ENCODE results near the gene KLB.

KLB gene

GRCh38 chr4:39464886-39465501 lies 58.3 kb downstream of the KLB start:
- no peak for DNase-seq (ENCODE audit: low read depth in 2 of 2)

DNA sequence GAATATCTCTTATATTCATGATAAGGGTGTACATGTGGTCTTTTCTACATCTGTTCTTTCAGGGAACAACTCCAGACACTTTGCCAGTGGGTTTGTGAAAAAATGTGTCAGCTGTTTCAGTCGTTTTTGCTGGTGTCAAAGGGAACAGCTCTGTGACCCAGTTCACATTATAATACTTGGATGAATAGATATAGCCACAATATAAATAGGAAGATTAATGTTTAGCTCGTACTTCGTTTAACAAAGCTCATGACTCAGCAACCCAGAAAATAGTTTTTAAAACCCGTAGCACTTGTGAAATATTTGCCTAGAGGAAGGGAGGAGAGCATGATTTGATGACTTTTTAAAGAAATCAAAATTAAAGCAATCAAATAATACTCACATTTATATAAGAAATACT lies 60.0 kb downstream of the KLB start:
- DNase-seq (ENCODE audit: low read depth in 2 of 2): no peak

DNA sequence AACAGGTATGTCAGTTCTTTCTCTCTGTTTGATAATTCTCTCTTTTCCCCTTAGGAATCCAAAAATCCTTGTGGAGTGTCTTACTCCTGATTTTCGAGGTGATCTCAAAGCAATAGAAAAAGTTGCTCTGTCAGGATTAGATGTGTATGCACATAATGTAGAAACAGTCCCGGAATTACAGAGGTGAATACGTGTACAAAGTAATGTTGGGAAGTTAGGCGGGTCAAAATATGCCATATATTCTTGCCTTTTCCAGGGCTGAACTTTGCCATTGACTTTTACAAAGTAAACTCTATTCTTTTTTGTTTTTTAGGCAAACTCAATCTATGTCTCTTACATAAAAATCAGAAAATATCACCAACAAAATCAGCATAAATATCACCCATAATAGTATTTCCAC lies 60.7 kb downstream of the KLB start:
- DNase-seq (ENCODE audit: low read depth in 2 of 2): no peak

DNA sequence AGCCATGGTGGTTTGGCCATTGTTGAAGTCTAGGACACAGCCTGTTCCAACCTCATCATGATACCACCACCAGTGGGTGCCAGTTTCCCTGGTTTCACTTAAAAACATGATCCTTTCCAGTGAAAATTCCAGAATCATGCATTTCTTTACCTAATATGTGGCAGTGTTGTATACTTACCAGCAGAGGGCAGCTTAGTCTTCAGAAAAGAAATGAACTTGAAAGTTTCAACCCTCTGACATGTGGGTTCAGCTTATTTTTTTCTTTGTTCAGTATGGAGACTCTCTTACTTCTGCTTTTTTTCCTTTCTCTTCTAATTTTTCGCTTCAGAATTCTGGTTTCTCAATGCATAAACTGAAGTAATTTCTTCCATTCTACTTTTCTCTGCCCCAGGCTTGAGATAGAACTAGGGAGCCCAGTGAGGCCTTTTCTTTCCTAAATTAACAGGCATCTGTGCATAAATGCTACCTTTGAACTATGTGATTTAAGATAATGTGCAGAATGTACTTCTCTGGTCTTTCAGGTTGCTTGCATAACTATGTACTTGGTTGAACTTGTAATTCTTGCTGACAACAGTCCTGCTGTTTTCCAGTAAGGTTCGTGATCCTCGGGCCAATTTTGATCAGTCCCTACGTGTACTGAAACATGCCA lies 62.8 kb downstream of the KLB start:
- DNase-seq (ENCODE audit: low read depth in 2 of 2): no peak

DNA sequence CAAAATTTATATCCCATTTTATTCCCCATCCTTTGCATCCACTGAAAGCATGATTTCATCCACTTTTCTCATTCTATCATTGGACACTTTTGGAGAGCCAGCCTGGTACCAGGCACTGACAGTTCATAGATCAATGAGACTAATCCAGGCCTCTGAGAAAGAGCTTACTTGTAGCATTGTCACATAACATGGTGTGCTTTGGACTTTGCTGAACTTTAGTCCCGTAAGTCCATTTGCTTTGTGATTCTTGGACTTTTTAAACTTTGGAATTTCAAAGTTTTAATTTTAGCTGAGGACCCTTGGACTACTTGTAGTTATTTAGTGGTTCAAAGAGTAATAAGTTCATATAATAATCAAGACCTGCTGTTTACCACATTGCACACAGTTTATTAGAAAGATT lies 63.7 kb downstream of the KLB start:
- no peak for DNase-seq (ENCODE audit: low read depth in 2 of 2)

GRCh38 chr4:39472396-39472795 lies 65.7 kb downstream of the KLB start:
- no peak for DNase-seq (ENCODE audit: low read depth in 2 of 2)

DNA sequence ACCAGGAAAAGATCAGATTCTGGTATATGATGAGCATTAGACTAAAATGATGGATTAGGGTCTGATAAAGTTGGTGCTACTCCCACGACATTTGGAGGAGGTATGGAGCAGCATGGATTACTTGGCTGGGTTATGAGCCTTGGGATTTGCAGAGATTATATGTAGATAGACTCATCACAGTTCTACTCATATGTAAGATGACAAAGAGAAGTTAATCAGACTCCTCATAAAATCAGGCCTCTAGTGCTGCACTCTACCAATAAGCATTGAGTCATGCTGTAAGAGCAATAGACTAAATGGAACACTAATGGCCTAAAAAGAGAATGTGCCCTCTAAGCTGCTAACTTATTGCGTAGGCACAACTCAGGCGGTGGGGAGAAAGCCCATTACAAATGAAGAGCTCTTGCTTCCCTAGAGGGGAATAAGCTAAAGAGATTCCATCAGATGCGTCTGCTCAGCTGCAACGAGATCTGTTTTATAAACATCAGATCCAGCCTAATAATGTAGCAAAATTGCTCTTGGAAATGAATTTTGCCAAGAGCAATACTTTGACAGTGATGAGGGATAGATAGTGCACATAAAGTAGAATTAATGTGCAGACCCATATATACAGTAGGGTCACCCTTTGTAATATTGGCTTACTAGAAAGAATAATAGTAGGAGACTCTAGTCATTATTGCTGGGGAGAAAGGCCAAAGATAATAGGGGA lies 69.6 kb downstream of the KLB start:
- no peak for DNase-seq (ENCODE audit: low read depth in 2 of 2)

- no peak for DNase-seq (ENCODE audit: low read depth in 2 of 2)
Measured at GRCh38 chr4:39480251-39480650, 73.5 kb downstream of the KLB start.

DNA sequence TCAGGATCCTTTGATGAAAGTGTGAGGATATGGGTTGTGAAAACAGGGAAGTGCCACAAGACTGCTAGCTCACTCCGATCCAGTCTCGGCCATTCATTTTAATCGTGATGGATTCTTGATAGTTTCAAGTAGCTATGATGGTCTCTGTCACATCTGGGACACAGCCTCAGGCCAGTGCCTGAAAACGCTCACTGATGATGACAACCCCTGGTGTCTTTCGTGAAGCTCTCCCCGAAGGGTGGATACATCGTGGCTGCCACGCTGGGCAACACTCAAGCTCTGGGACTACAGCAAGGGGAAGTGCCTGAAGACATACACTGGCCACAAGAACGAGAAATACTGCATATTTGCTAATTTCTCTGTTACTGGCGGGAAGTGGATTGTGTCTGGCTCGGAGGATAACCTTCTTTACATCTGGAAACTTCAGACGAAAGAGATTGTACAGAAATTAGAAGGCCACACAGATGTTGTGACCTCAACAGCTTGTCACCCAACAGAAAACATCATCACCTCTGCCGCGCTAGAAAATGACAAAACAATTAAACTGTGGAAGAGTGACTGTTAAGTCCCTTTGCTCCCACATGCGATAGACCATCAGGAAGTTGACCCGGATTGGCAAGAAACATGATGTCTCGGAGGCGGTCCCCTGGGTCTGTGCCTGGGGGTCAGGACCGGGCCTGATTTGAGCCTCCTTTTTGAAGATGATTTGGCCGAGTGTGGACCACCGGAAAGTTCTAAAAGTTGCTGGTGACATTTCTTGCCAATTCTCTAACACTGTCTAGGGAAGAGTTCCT lies 74.4 kb downstream of the KLB start:
- DNase-seq (ENCODE audit: low read depth in 2 of 2): no peak

GRCh38 chr4:39484582-39485272 lies 78.0 kb downstream of the KLB start:
- no peak for DNase-seq (ENCODE audit: low read depth in 2 of 2)

DNA sequence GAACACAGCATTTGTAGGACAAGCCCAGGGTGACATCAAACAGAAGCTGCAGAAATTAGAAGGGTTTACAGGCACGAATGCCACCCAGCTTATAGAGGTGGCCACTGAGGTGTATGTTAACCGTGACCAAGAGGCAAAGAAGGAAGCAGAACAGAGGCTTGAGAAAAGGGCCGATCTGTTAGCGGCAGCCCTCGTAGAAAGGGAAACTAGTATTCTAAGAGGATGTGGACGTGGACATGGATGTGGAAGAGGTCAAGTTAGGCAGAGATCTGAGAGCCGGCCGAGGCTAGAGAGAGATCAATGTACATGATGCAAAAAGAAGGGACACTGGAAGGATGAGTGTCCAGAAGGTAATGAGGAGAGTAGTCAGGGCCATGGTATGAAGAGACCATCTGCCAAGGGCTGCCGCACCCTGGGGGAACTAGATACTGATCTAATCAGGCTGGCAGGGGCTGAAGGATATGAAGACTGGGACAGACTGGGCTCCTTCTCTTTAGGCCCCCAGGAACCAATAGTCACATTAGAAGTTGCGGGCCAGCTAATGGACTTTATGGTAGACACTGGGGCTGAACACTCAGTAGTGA lies 79.6 kb downstream of the KLB start:
- no peak for DNase-seq (ENCODE audit: low read depth in 2 of 2)

DNA sequence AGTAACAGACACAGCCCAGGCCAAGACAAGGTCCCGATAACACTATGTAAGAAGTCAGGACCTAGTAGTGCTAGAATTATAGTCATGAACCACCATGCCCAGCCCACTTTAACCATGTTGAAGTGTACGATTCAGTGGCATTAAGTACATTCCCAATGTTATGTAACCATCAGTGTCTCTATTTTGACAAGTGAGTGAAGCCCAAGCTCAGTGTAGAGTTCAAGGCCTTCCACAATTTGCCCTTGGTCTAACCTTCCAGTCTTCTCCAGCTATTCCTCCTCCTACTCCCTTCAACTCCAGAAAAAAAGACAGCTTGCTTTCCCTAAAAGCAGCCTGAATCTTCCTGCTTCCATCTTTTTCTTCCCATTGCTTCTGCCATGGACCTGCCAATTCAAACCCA lies 83.6 kb downstream of the KLB start:
- no peak for DNase-seq (ENCODE audit: low read depth in 2 of 2)

DNA sequence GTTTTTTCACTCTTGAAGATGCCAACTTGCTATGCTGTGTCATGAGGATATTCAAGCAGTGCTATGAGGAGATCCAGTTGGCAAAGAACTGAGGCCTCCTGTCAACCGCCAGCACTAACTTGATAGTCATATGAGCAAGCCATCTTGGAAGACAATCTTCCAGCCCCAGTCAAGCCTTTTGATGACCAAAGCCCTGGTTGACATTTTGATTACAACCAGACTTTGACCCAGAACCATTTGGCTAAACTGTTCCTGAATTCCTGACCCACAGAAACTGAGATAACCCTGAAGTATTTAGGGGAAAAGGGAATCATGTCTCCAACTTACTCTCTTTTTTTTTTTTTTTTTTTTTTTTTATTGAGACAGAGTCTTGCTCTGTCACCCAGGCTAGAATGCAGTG lies 87.6 kb downstream of the KLB start:
- DNase-seq (ENCODE audit: low read depth in 2 of 2): no peak

DNA sequence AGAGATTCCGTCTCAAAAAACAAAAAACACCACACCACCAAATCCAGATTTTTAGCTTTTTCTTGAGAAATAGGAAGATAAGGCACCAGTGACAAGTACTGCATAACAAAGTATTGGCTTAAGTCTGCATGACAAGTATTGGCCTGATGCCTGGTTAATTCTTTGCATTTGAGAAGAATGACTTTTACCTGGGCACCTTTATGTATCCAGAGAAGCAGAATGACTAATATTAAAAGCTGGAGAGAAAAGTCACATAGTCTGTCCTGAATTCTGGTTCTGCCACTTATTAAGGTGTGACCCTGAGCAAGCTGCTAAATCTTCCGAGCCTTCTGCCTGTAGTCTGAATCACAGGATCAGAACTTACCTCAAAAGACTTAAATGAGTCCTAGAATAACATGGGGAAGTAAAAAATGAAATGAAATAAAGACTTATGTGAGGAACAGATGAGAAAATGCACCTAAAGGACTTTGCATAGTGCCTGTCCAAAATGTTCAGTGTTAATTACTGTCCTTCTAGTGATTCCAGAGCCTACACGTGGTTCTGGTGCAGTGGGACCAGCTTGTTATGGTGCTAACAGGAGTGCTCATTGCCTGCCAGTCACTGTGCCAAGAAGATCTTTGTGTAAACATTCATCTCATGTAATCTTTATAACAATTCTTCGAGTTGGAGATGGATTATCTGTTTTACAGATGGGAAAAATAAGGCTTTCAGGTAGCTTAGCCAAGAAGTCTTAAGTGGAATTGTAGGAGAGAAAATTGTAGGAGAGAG lies 88.9 kb downstream of the KLB start:
- no peak for DNase-seq (ENCODE audit: low read depth in 2 of 2)

DNA sequence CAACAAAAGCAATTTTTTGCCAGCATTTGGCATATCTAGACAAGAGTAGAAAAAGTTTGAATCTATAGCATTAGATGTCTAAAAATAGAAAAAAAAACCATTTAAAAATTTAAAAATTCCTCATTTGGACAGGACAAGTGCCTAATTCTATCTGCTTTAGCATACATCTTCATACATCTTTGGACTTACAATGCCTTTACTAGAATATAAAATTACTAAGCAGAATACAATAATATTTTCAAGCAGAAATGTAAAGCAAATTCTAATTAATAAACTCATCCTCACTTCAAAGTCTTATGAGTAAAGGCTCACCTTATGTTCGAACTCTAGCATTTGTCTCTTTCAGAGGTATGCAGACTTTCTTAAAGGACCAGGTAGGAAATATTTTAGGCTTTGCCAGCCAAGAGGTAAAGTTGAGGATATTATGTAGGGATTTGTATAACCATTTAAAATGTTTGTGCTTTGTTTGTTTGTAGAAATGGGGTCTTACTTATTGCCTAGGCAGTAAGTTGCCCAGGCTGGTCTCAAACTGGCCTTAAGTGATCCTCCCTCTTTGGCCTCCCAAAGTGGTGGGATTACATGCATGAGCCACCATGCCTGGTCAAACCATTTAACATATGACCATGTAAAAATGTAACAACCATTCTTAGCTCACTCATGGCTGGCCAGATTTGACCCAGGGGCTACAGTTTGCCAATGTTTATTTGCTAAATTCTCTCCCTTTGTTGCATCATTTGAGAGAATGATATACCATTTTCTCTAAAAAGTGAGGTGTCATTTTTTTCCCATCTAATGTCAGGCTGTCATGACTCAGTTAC lies 91.4 kb downstream of the KLB start:
- no peak for DNase-seq (ENCODE audit: low read depth in 2 of 2)

GRCh38 chr4:39498727-39499020 lies 91.9 kb downstream of the KLB start:
- no peak for DNase-seq (ENCODE audit: low read depth in 2 of 2)
